Measurements from ENCODE around the gene TMEM178B. TPM values are rescaled to one million over a fixed set of nuclear protein-coding genes. Genes with fewer than 3 reads are reported as not detected.

Gene TMEM178B
- total and polyA plus RNA-seq, 2 experiments from 2014 or later, result 0.24 to 0.30 TPM

DNA sequence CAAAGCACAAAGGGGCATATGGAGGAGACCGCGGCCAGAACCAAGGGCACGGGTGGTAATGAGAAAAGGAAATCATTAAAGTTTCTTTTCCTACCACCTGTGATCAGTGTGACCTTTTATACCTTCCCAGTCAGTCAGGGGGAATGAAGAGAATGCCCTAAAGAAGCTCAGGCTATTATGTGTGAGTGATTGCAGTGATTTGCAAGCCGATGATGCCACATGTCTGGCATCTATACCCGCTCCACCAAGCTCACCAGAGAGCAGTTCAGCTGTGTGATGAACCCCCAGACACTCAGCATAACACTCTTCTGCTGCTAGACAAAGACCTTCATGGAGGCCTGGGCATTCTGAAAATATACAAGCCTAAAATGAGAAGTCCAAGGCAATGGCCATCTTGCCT, 371.1 kb downstream of the TMEM178B start:
- H3K4me3 ChIP-seq, result no peak overlapping the region
- no peaks in the 10 kb centered on the region for H3K9me3 ChIP-seq (ENCODE audit: low read depth)
- no peaks in the 10 kb centered on the region for H3K36me3 ChIP-seq (replicated peaks; ENCODE audit: insufficient read depth, low read depth)
- H4K20me1 ChIP-seq (ENCODE audit: insufficient read depth, poor library complexity, severe bottlenecking), result no peaks in the 10 kb centered on the region
- WGBS (ENCODE audit: low lambda C conversion rate, missing lambda C conversion rate), result 92% methylated on average over 5 of the region's 5 CpGs
- no peaks in the 10 kb centered on the region for H3K9me2 ChIP-seq (replicated peaks; ENCODE audit: insufficient read depth)
- no peak for DNase-seq (ENCODE audit: low spot score)
- H3K79me2 ChIP-seq, result no peaks in the 10 kb centered on the region
- H3K4me2 ChIP-seq, result no peak overlapping the region
- no peaks in the 10 kb centered on the region for H3K27me3 ChIP-seq
- H3K27ac ChIP-seq, result no peak overlapping the region
- TF ChIP-seq, protein P1, sequence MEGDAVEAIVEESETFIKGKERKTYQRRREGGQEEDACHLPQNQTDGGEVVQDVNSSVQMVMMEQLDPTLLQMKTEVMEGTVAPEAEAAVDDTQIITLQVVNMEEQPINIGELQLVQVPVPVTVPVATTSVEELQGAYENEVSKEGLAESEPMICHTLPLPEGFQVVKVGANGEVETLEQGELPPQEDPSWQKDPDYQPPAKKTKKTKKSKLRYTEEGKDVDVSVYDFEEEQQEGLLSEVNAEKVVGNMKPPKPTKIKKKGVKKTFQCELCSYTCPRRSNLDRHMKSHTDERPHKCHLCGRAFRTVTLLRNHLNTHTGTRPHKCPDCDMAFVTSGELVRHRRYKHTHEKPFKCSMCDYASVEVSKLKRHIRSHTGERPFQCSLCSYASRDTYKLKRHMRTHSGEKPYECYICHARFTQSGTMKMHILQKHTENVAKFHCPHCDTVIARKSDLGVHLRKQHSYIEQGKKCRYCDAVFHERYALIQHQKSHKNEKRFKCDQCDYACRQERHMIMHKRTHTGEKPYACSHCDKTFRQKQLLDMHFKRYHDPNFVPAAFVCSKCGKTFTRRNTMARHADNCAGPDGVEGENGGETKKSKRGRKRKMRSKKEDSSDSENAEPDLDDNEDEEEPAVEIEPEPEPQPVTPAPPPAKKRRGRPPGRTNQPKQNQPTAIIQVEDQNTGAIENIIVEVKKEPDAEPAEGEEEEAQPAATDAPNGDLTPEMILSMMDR (IDR thresholded peaks at IDR 0.05; ENCODE audit: poor library complexity), result no peak
- TF ChIP-seq EZH2phosphoT487 (IDR thresholded peaks at IDR 0.05; ENCODE audit: low read depth, severe bottlenecking, unreplicated experiment) (no peak), EZH2 (IDR thresholded peaks at IDR 0.05; ENCODE audit: borderline replicate concordance) (no peak)
- H3K4me1 ChIP-seq (ENCODE audit: insufficient read depth), result no peaks in the 10 kb centered on the region
- no peak overlapping the region for H2AFZ ChIP-seq

DNA sequence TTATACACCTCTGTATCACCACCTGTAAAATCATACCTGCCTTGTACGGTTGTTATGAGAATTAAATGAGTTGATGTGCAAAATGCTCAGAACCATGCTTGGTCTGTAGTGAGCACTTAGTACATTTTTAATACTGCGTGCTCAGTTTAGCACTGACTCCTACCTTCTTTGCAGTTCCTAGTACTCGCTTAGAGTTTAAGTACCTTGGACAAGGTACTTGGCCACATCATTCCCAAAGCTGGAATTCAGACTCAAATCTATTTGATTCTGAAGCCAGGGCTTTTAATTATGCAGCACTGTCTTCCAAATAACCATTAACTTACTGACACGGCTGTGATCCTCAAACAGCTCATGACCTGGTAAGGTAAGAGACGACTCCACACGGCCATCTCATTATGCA, 377.4 kb downstream of the TMEM178B start:
- H3K4me1 ChIP-seq (ENCODE audit: insufficient read depth), result no peaks in the 10 kb centered on the region
- H3K4me2 ChIP-seq, result no peak overlapping the region
- no peaks in the 10 kb centered on the region for H3K36me3 ChIP-seq (replicated peaks; ENCODE audit: insufficient read depth, low read depth)
- no peaks in the 10 kb centered on the region for H4K20me1 ChIP-seq (ENCODE audit: insufficient read depth, poor library complexity, severe bottlenecking)
- TF ChIP-seq EZH2phosphoT487 (IDR thresholded peaks at IDR 0.05; ENCODE audit: low read depth, severe bottlenecking, unreplicated experiment), result no peak
- TF ChIP-seq EZH2 (IDR thresholded peaks at IDR 0.05; ENCODE audit: borderline replicate concordance), result no peak
- TF ChIP-seq, protein P1 (IDR thresholded peaks at IDR 0.05; ENCODE audit: poor library complexity), result no peak
- no peak overlapping the region for H2AFZ ChIP-seq
- 92% methylated on average over 6 of the region's 6 CpGs for WGBS (ENCODE audit: low lambda C conversion rate, missing lambda C conversion rate)
- no peak overlapping the region for H3K4me3 ChIP-seq
- H3K9me2 ChIP-seq (replicated peaks; ENCODE audit: insufficient read depth), result no peaks in the 10 kb centered on the region
- H3K27me3 ChIP-seq, result no peaks in the 10 kb centered on the region
- H3K79me2 ChIP-seq, result no peaks in the 10 kb centered on the region
- no peak for DNase-seq (ENCODE audit: low spot score)
- H3K9me3 ChIP-seq (ENCODE audit: low read depth), result no peaks in the 10 kb centered on the region
- no peak overlapping the region for H3K27ac ChIP-seq

DNA sequence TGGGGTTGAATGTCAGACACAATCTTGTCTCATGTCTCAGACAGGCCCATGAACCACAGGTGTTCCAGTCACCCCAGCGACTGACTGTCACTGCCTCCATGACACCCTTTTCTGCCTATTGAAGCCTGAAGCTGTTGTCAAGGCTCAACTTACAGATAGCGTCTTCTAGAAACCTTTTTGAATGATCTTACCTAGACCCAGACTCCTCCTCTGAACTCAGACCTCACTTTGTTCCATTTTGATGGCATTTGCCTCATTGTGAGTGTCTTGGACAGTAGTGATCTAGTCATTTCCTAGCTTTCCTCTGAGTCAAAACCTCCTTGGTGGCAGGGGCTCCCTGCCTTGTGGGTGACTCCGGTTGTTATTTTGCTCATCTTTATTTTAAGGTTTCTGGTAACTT, 379.0 kb downstream of the TMEM178B start:
- Histone ChIP-seq H3K9me2 (replicated peaks; ENCODE audit: insufficient read depth) (no peaks in the 10 kb centered on the region), H3K9me3 (ENCODE audit: low read depth) (no peaks in the 10 kb centered on the region), H3K36me3 (replicated peaks; ENCODE audit: insufficient read depth, low read depth) (no peaks in the 10 kb centered on the region), H3K4me1 (ENCODE audit: insufficient read depth) (no peaks in the 10 kb centered on the region), H3K4me3 (no peak overlapping the region), H3K79me2 (no peaks in the 10 kb centered on the region), H3K27me3 (no peaks in the 10 kb centered on the region), H4K20me1 (ENCODE audit: insufficient read depth, poor library complexity, severe bottlenecking) (no peaks in the 10 kb centered on the region), H3K4me2 (no peak overlapping the region), H3K27ac (no peak overlapping the region), H2AFZ (no peak overlapping the region)
- TF ChIP-seq, protein P1 (IDR thresholded peaks at IDR 0.05; ENCODE audit: poor library complexity), result no peak
- TF ChIP-seq EZH2 (IDR thresholded peaks at IDR 0.05; ENCODE audit: borderline replicate concordance) (no peak), EZH2phosphoT487 (IDR thresholded peaks at IDR 0.05; ENCODE audit: low read depth, severe bottlenecking, unreplicated experiment) (no peak)
- no peak for DNase-seq (ENCODE audit: low spot score)
- WGBS (ENCODE audit: low lambda C conversion rate, missing lambda C conversion rate), result 93% methylated on average over 3 of the region's 3 CpGs

DNA sequence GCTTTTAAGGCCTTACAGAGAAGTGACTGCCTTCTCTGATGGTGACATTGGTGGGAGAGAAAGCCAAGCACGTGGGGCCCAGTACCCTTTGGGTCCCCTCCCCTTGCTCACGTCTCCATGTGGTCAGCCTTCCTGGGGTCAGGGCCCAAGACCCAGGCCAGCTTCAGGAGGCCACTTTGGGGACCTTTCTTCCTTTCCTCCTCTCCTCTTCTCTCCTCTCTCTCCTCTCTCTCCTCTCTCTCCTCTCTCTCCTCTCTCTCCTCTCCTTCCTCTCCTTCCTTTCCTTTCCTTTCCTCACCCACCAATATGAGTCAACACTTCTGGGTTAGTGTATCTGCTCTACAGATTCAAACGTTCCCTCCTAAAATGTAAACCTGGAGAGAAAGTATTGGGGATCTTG, 380.5 kb downstream of the TMEM178B start:
- no peaks in the 10 kb centered on the region for H3K9me2 ChIP-seq (replicated peaks; ENCODE audit: insufficient read depth)
- H3K79me2 ChIP-seq, result no peaks in the 10 kb centered on the region
- H3K4me2 ChIP-seq, result no peak overlapping the region
- no peaks in the 10 kb centered on the region for H3K9me3 ChIP-seq (ENCODE audit: low read depth)
- no peaks in the 10 kb centered on the region for H3K36me3 ChIP-seq (replicated peaks; ENCODE audit: insufficient read depth, low read depth)
- TF ChIP-seq EZH2 (IDR thresholded peaks at IDR 0.05; ENCODE audit: borderline replicate concordance), result no peak
- TF ChIP-seq, protein P1 (IDR thresholded peaks at IDR 0.05; ENCODE audit: poor library complexity), result no peak
- TF ChIP-seq EZH2phosphoT487 (IDR thresholded peaks at IDR 0.05; ENCODE audit: low read depth, severe bottlenecking, unreplicated experiment), result no peak
- H3K4me1 ChIP-seq (ENCODE audit: insufficient read depth), result no peaks in the 10 kb centered on the region
- no peaks in the 10 kb centered on the region for H4K20me1 ChIP-seq (ENCODE audit: insufficient read depth, poor library complexity, severe bottlenecking)
- 87% methylated on average over 3 of the region's 3 CpGs for WGBS (ENCODE audit: low lambda C conversion rate, missing lambda C conversion rate)
- H3K27me3 ChIP-seq, result no peaks in the 10 kb centered on the region
- no peak overlapping the region for H3K4me3 ChIP-seq
- DNase-seq (ENCODE audit: low spot score), result no peak
- H3K27ac ChIP-seq, result no peak overlapping the region
- H2AFZ ChIP-seq, result no peak overlapping the region
